Measurements from ENCODE around the gene TUSC2.

The TUSC2 gene

GRCh38 chr3:50298836-50299637 lies 29.0 kb downstream of the TUSC2 start, which contains the start of the genes HYAL3 and NAA80:
Gene HYAL3 (minus strand): TSS chr3:50299405. CDS start chr3:50295602, 3,803 bp downstream.
Gene NAA80 (minus strand): TSS chr3:50299405. CDS start chr3:50297463, 1,942 bp downstream.
- DNase-seq (ENCODE audit: low read depth), result peak; percentile 98
- H3K4me3 ChIP-seq (ENCODE audit: control insufficient read depth, low read depth, low read length), result peak within 1 kb of the TSS; percentile 68
- TF ChIP-seq CTCF (IDR thresholded peaks at IDR 0.05; ENCODE audit: control insufficient read depth, insufficient read depth, low read depth, low read length, missing control alignments), result peak; percentile 8

GRCh38 chr3:50297896-50298725 lies 29.9 kb downstream of the TUSC2 start:
- TF ChIP-seq CTCF (IDR thresholded peaks at IDR 0.05; ENCODE audit: control insufficient read depth, insufficient read depth, low read depth, low read length, missing control alignments), result no peak
- peak overlapping the region; percentile 68 for H3K4me3 ChIP-seq (ENCODE audit: control insufficient read depth, low read depth, low read length)
- DNase-seq (ENCODE audit: low read depth), result no peak

GRCh38 chr3:50297384-50297775 lies 30.6 kb downstream of the TUSC2 start:
- TF ChIP-seq CTCF (IDR thresholded peaks at IDR 0.05; ENCODE audit: control insufficient read depth, insufficient read depth, low read depth, low read length, missing control alignments), result no peak
- DNase-seq (ENCODE audit: low read depth), result no peak
- no peak overlapping the region for H3K4me3 ChIP-seq (ENCODE audit: control insufficient read depth, low read depth, low read length)

GRCh38 chr3:50296721-50297383 lies 31.2 kb downstream of the TUSC2 start:
- no peak for DNase-seq (ENCODE audit: low read depth)
- H3K4me3 ChIP-seq (ENCODE audit: control insufficient read depth, low read depth, low read length), result no peak overlapping the region
- TF ChIP-seq CTCF (IDR thresholded peaks at IDR 0.05; ENCODE audit: control insufficient read depth, insufficient read depth, low read depth, low read length, missing control alignments), result no peak

- H3K4me3 ChIP-seq (ENCODE audit: control insufficient read depth, low read depth, low read length), result no peak overlapping the region
- no peak for DNase-seq (ENCODE audit: low read depth)
- no peak for TF ChIP-seq CTCF (IDR thresholded peaks at IDR 0.05; ENCODE audit: control insufficient read depth, insufficient read depth, low read depth, low read length, missing control alignments)
Measured at GRCh38 chr3:50295553-50296431, 32.2 kb downstream of the TUSC2 start.

Measured in AG09309 (cell line).